K562 (cell line): Measurements from ENCODE around the gene GIT2. TPM values are rescaled to one million over a fixed set of nuclear protein-coding genes. Genes with fewer than 3 reads are reported as not detected.

Experiments
- ATAC-seq: fragments of 200-7000 bp; cut with Tn5 transposase; 3 replicates; pipeline ENCODE4 v1.9.1; 2020; ENCODE audit warnings: moderate library complexity
- BruUV-seq: library from RNA; stranded (reverse); fragments of 400-500 nt; replicated peaks from 2 replicates; lab custom pipeline; 2021; lab: Mats Ljungman, UMichigan
- CTCF ChIA-PET: fragments of 300-600 bp; formaldehyde crosslinking; extraction: SDS; loops from one replicate; lab custom pipeline; 2021; ENCODE audit warnings: low intra/inter-chr PET ratio; lab: Yijun Ruan, JAX
- POLR2A ChIA-PET: fragments of 300-600, 350-650 bp; sonication (Branson Sonifier 250); formaldehyde crosslinking; extraction: SDS; loops from one replicate; lab custom pipeline; 2021; ENCODE audit warnings: antibody characterized with exemption, inconsistent platforms; lab: Yijun Ruan, JAX
- DNase-seq, 4 experiments: peaks; one replicate each; pipeline versions ENCODE4 v3.0.0 to v3.0.0-alpha.2; 2011 to 2018; ENCODE audit warnings: low spot score in 3 of 4, mixed read lengths in 3 of 4; ENCODE audit errors: extremely low read depth in 1 of 4
- FAIRE-seq: peaks from 2 replicates; lab custom pipeline; 2011; peaks lifted over from hg19 to GRCh38; lab: Jason Lieb, UNC
- H2AFZ ChIP-seq: 2 replicates; pipeline ENCODE4 v1.6.0; 2011; ENCODE audit warnings: low read depth, low read length, control low read depth, inconsistent platforms
- H3K27ac ChIP-seq: fragments of 200-600 bp; 3 replicates; pipeline ENCODE4 v1.8.0; 2011; ENCODE audit warnings: low read depth, mild to moderate bottlenecking, control low read depth, inconsistent platforms, low read length, moderate library complexity, mixed read lengths; ENCODE audit errors: extremely low read depth
- H3K27me3 ChIP-seq, 2 experiments: fragments of 300-600 bp in 1 of 2; 2 replicates in 1 of 2; 3 replicates in 1 of 2; pipeline versions ENCODE4 v1.6.0 to v1.8.0; 2011; ENCODE audit warnings: inconsistent platforms in 2 of 2, low read length in 2 of 2, mild to moderate bottlenecking in 1 of 2, mixed read lengths in 1 of 2, moderate library complexity in 1 of 2; ENCODE audit not compliant: control insufficient read depth in 2 of 2, insufficient read depth in 2 of 2
- H3K36me3 ChIP-seq: fragments of 300-600 bp; 3 replicates; pipeline ENCODE4 v1.8.0; 2011; ENCODE audit warnings: mild to moderate bottlenecking, low read length, inconsistent platforms; ENCODE audit not compliant: control insufficient read depth, insufficient read depth
- H3K4me1 ChIP-seq, 2 experiments: fragments of 200-600 bp in 1 of 2; replicated peaks in 1 of 2; 2 replicates in 1 of 2; 3 replicates in 1 of 2; pipeline versions ENCODE4 v1.5.1 to v1.8.0; 2011; ENCODE audit warnings: inconsistent platforms in 2 of 2, low read length in 2 of 2, mild to moderate bottlenecking in 1 of 2, mixed read lengths in 1 of 2, moderate library complexity in 1 of 2; ENCODE audit not compliant: control insufficient read depth in 2 of 2, insufficient read depth in 2 of 2
- H3K4me2 ChIP-seq: 2 replicates; pipeline ENCODE4 v1.6.1; 2011; ENCODE audit warnings: low read length, control low read depth, inconsistent platforms, mixed read lengths; ENCODE audit not compliant: insufficient read depth
- H3K4me3 ChIP-seq: fragments of 200-600 bp; sonication (generic), shearing (Covaris generic); 2 replicates; pipeline ENCODE4 v1.5.1; 2016; ENCODE audit warnings: control low read depth, inconsistent platforms
- H3K79me2 ChIP-seq: fragments of 200-600 bp; 3 replicates; pipeline ENCODE4 v1.8.0; 2011; ENCODE audit warnings: low read length, inconsistent platforms; ENCODE audit not compliant: control insufficient read depth, insufficient read depth
- H3K9ac ChIP-seq, 2 experiments: 2 replicates each; pipeline versions ENCODE4 v1.6.0 to v1.6.1; 2011; ENCODE audit warnings: low read depth in 2 of 2, low read length in 2 of 2, control low read depth in 1 of 2, inconsistent platforms in 1 of 2, mild to moderate bottlenecking in 1 of 2, mixed read lengths in 1 of 2; ENCODE audit not compliant: insufficient read depth in 1 of 2
- H3K9me1 ChIP-seq: one replicate; pipeline ENCODE4 v1.6.0; 2011; ENCODE audit warnings: inconsistent platforms, mild to moderate bottlenecking, low read length, moderate library complexity; ENCODE audit not compliant: control insufficient read depth, insufficient read depth
- H3K9me3 ChIP-seq: replicated peaks from 2 replicates; pipeline ENCODE4 v1.5.1; 2011; ENCODE audit warnings: low read depth, low read length, inconsistent platforms; ENCODE audit not compliant: control insufficient read depth, insufficient read depth
- H4K20me1 ChIP-seq: replicated peaks from 2 replicates; pipeline ENCODE4 v1.6.1; 2011; ENCODE audit warnings: low read length, inconsistent platforms, mixed read lengths; ENCODE audit not compliant: control insufficient read depth, insufficient read depth
- CCNT2 ChIP-seq: IDR thresholded peaks from 2 replicates; pipeline ENCODE4 v1.6.1; 2011; ENCODE audit warnings: borderline replicate concordance, low read depth, mild to moderate bottlenecking, moderate library complexity, mixed read lengths, low read length; ENCODE audit not compliant: insufficient read length; ENCODE audit errors: extremely low read depth
- PML ChIP-seq: IDR thresholded peaks from 2 replicates; pipeline ENCODE4 v1.6.1; 2012; ENCODE audit warnings: low read length, inconsistent platforms
- PURB ChIP-seq: sonication (generic); formaldehyde crosslinking; IDR thresholded peaks from 2 replicates; pipeline ENCODE4 v1.9.0; 2021; ENCODE audit warnings: low read depth, mild to moderate bottlenecking, missing genetic modification reagents
- TCFL5 ChIP-seq: fragments of 250-450 bp; sonication (Bioruptor Pico); conservative IDR thresholded peaks from 2 replicates; pipeline ENCODE4 v1.6.1; 2021; ENCODE audit warnings: mild to moderate bottlenecking, moderate library complexity, matching md5 sums
- ZNF79 ChIP-seq: fragments of 250-450 bp; sonication (Bioruptor Pico); IDR thresholded peaks from 2 replicates; pipeline ENCODE4 v1.4.0; 2020; ENCODE audit warnings: low read depth, mild to moderate bottlenecking, moderate library complexity
- WGBS: fragments of 100-300 bp; shearing (Covaris generic); methylation state at CpG from one replicate; pipeline ENCODE4 v1.1.6; 2016; ENCODE audit warnings: low coverage, mixed read lengths; ENCODE audit not compliant: insufficient coverage; ENCODE audit errors: missing lambda C conversion rate; 5-methylcytosine and 5-hydroxymethylcytosine counted together
- in situ Hi-C: fragments of 300-500 bp; cut with MboI; formaldehyde crosslinking; loops from 4 replicates; pipeline ENCODE4 v1.15.0; 2018; ENCODE audit warnings: inconsistent platforms, mixed read lengths
- intact Hi-C: fragments of 100-400 bp; cut with micrococcal nuclease; formaldehyde crosslinking; loops from 2 replicates; pipeline ENCODE4 v1.14.2; 2022
- polyA plus RNA-seq, 8 experiments: library from polyadenylated mRNA; depleted of rRNA in 4 of 8; stranded (reverse) in 5 of 8; unstranded in 3 of 8; fragments of >200 nt; fragmentation: Nextera tagmentation in 2 of 8; fragmentation: Illumina TruSeq in 1 of 8; extraction: Ambion mirVana in 2 of 8; extraction: Trizol in 1 of 8; gene quantifications; 2 replicates each; pipeline versions ENCODE4 v1.2.1 to v1.2.3, GENCODE V29; 2011 to 2014; ENCODE audit warnings: inconsistent platforms in 1 of 8, missing spikeins in 1 of 8
- total RNA-seq, 7 experiments: library from RNA; depleted of rRNA in 6 of 7; stranded (reverse); fragments of >200 nt in 6 of 7; fragmentation: Illumina TruSeq in 2 of 7; extraction: Trizol in 2 of 7; gene quantifications; 2 replicates each; pipeline versions ENCODE4 v1.2.1 to v1.2.3, GENCODE V29; 2011 to 2021; ENCODE audit warnings: low replicate concordance in 1 of 7
- TF ChIP-seq, protein P1 (sequence below): IDR thresholded peaks from 2 replicates; pipeline ENCODE4 v1.6.1; 2012; ENCODE audit warnings: low read depth, low read length, improper control_type of control experiment, borderline replicate concordance

The GIT2 gene
- total and polyA plus RNA-seq, 9 of the 15 experiments (the other 6 are each of a cell fraction or from before 2014, with no cell fraction given) = 4.0 to 30.4 (median 23.5) TPM

DNA sequence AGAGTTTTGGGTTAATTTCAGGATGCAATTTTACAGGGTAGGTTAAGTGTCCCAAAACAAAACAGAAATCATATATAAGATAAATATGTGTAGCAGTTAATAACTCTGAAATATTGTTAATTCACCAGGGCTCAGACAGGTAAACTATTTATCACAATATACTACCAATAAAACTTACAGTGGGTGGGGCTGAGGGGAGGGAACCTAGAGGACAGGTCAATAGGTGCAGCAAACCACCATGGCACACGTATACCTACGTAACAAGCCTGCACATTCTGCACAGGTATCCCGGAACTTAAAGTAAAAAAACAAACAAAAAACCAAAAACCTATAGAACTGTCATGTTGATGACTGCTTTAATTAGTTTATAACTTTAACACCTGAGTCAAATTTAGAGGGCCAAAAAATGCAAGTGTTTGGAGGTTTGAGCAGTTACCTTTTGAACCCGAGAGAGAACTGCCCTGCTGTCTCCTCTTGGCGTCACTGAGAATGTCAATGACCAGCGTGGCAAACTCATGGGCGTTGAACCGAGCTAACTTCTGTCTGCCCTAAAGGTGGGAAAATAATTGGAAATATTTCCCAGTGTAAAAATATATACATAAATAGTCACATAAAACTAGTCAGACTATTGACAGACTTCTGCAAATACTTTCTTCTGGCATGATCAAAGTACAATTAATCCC lies 36.6 kb downstream of the GIT2 start:
- POLR2A ChIA-PET = interaction anchor here (1.2 kb wide), 1 partner anchor 8 kb away, joined by 5 read pairs; no protein-coding TSS in a partner anchor
- no peaks in the 10 kb centered on the region for H3K9me1 ChIP-seq
- no peaks in the 10 kb centered on the region for H3K4me1 ChIP-seq
- intact Hi-C loops = no loop called here
- WGBS = over 99% methylated on average over 8 of the region's 8 CpGs
- DNase-seq = no peak
- no peaks in the 10 kb centered on the region for H4K20me1 ChIP-seq
- no peak overlapping the region for H3K9ac ChIP-seq
- H3K9me3 ChIP-seq = no peaks in the 10 kb centered on the region
- no peak overlapping the region for H3K4me3 ChIP-seq
- CTCF ChIA-PET = no interaction called here
- no peak for FAIRE-seq
- no peak overlapping the region for H3K4me2 ChIP-seq
- TF ChIP-seq, protein P1, sequence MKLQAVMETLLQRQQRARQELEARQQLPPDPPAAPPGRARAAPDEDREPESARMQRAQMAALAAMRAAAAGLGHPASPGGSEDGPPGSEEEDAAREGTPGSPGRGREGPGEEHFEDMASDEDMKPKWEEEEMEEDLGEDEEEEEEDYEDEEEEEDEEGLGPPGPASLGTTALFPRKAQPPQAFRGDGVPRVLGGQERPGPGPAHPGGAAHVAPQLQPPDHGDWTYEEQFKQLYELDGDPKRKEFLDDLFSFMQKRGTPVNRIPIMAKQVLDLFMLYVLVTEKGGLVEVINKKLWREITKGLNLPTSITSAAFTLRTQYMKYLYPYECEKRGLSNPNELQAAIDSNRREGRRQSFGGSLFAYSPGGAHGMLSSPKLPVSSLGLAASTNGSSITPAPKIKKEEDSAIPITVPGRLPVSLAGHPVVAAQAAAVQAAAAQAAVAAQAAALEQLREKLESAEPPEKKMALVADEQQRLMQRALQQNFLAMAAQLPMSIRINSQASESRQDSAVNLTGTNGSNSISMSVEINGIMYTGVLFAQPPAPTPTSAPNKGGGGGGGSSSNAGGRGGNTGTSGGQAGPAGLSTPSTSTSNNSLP = no peak
- TF ChIP-seq CCNT2 (no peak), PURB (CRISPR knock-in tag) (no peak), PML (no peak), ZNF79 (no peak), TCFL5 (no peak)
- TF ChIP-seq, all 486 proteins: peak for 0
- Histone ChIP-seq H3K27ac (no peak overlapping the region), H2AFZ (no peak overlapping the region), H3K36me3 (peaks cover 48% of the 10 kb centered on the region; the same call in 2 of the 3 replicates), H3K79me2 (no peaks in the 10 kb centered on the region), H3K27me3 (no peaks in the 10 kb centered on the region)
- no TSS peak for BruUV-seq
- in situ Hi-C loops = no loop called here
- ATAC-seq = no peak
